ENCODE data around the gene ZNF41.

ZNF41 gene

DNA sequence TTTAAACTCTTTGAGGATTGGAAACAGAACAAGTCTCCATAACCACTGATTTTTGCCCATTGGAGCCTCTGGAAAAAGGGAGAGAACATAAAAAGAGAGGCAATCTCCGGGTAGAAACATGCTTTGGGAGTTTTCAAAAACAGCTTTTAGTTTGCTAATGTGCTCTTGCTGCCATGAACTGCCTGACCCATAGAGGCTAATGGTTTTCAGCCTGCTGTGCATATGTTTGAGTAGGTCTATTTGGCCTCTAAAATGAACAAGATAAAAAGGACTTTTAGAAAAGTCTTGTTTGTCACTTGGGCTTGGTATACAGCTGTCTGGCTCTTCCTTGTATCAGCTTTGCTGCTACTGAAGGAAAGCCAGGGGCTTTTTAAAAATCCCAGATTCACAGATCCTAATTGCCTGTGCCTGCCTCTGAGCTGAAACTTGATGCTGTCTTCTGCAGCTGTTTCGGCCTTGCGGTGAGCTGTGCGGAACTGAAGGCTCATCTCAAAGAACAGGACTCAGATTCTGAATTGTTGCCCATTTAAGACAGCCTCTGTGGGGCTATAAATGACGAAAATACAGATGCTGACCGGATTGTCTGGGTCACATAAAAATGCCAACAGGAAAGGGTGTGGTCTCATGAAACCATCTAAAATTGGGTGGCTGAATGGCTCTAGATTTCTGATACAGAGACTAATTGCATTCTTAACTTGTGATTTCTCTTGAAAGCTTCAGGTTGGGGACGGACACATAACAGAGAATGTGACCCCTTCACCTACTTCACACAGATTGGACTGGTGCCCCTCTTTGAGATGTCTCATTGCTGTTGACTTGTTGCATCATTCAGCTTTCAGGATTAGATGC, 18.4 kb upstream of the ZNF41 start:
- TF ChIP-seq SIN3A (IDR thresholded peaks at IDR 0.05; ENCODE audit: borderline replicate concordance, insufficient read depth, low read length) (no peak), POLR2AphosphoS5 (IDR thresholded peaks at IDR 0.05; ENCODE audit: low read depth, low read length) (no peak), FOXP2 (optimal IDR thresholded peaks at IDR 0.05; ENCODE audit: borderline replicate concordance, extremely low read depth, extremely low read length, insufficient read depth) (no peak), TAF1 (IDR thresholded peaks at IDR 0.05; ENCODE audit: borderline replicate concordance, insufficient read depth, low read length) (no peak)
- TF ChIP-seq, protein P1, sequence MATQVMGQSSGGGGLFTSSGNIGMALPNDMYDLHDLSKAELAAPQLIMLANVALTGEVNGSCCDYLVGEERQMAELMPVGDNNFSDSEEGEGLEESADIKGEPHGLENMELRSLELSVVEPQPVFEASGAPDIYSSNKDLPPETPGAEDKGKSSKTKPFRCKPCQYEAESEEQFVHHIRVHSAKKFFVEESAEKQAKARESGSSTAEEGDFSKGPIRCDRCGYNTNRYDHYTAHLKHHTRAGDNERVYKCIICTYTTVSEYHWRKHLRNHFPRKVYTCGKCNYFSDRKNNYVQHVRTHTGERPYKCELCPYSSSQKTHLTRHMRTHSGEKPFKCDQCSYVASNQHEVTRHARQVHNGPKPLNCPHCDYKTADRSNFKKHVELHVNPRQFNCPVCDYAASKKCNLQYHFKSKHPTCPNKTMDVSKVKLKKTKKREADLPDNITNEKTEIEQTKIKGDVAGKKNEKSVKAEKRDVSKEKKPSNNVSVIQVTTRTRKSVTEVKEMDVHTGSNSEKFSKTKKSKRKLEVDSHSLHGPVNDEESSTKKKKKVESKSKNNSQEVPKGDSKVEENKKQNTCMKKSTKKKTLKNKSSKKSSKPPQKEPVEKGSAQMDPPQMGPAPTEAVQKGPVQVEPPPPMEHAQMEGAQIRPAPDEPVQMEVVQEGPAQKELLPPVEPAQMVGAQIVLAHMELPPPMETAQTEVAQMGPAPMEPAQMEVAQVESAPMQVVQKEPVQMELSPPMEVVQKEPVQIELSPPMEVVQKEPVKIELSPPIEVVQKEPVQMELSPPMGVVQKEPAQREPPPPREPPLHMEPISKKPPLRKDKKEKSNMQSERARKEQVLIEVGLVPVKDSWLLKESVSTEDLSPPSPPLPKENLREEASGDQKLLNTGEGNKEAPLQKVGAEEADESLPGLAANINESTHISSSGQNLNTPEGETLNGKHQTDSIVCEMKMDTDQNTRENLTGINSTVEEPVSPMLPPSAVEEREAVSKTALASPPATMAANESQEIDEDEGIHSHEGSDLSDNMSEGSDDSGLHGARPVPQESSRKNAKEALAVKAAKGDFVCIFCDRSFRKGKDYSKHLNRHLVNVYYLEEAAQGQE (IDR thresholded peaks at IDR 0.05; ENCODE audit: insufficient read depth in 1 of 2, low read depth in 2 of 2, low read length in 2 of 2): no peak

DNA sequence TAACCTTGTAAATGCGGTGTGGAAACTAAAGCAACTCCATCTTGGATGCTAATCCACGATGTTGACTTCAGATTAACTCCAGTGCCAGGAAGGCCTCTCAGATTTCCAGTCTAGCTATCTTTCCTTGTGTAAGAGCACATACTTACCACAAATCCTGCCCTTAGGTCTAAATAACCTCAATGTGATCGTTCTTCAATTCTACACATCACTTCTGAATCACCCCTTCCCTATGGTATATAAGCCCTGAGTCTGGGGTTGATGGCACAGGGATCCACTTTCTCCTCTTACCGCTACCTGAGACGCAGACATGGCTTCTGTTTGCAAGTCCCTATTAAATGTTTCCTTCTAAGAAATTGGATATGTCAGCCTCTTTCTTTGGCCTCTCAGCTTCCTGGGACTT, 17.5 kb upstream of the ZNF41 start:
- no peak for TF ChIP-seq FOXP2 (optimal IDR thresholded peaks at IDR 0.05; ENCODE audit: borderline replicate concordance, extremely low read depth, extremely low read length, insufficient read depth)
- no peak for TF ChIP-seq POLR2AphosphoS5 (IDR thresholded peaks at IDR 0.05; ENCODE audit: low read depth, low read length)
- no peak for TF ChIP-seq SIN3A (IDR thresholded peaks at IDR 0.05; ENCODE audit: borderline replicate concordance, insufficient read depth, low read length)
- TF ChIP-seq, protein P1 (IDR thresholded peaks at IDR 0.05; ENCODE audit: insufficient read depth in 1 of 2, low read depth in 2 of 2, low read length in 2 of 2): no peak

DNA sequence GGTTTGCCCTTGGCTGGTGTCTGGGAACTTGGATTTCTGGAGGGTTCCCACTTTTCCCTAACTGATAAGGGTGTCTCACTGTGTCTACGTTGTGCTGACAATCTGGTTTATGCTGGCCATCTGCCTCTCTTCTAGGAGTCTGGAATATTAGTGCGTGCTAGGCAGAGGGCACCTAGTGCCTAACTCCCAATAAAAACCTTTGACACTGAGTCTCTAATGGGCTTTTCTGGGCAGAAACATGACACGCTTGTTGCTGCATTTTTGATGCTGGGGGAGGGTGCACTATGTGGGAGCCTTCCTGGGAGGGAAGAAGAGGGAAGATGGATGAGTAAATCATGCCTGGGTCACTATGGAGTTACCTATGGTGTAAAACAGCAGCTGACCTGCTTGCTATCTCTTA, 16.3 kb upstream of the ZNF41 start:
- TF ChIP-seq FOXP2 (optimal IDR thresholded peaks at IDR 0.05; ENCODE audit: borderline replicate concordance, extremely low read depth, extremely low read length, insufficient read depth) (no peak), POLR2AphosphoS5 (IDR thresholded peaks at IDR 0.05; ENCODE audit: low read depth, low read length) (no peak), SIN3A (IDR thresholded peaks at IDR 0.05; ENCODE audit: borderline replicate concordance, insufficient read depth, low read length) (no peak), TAF1 (IDR thresholded peaks at IDR 0.05; ENCODE audit: borderline replicate concordance, insufficient read depth, low read length) (no peak)
- TF ChIP-seq, protein P1 (IDR thresholded peaks at IDR 0.05; ENCODE audit: insufficient read depth in 1 of 2, low read depth in 2 of 2, low read length in 2 of 2): no peak

DNA sequence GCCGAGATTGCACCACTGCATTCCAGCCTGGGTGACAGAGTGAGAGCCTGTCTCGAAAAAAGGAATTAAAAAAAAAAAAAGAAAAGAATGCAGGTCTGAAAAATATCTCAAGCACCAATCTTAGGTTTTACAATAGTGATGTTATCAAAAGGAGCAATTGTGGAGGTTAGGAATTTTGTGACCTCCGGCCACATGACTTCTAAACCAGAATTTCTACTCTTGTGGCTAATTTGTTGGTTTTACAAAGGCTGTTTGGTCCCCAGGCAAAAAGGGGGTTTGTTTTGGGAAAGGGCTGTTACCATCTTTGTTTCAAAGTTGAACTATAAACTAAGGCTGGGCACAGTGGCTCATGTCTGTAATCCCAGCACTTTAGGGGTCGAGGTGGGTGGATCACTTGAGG, 15.4 kb upstream of the ZNF41 start:
- TF ChIP-seq POLR2AphosphoS5 (IDR thresholded peaks at IDR 0.05; ENCODE audit: low read depth, low read length) (no peak), SIN3A (IDR thresholded peaks at IDR 0.05; ENCODE audit: borderline replicate concordance, insufficient read depth, low read length) (no peak), TAF1 (IDR thresholded peaks at IDR 0.05; ENCODE audit: borderline replicate concordance, insufficient read depth, low read length) (no peak), FOXP2 (optimal IDR thresholded peaks at IDR 0.05; ENCODE audit: borderline replicate concordance, extremely low read depth, extremely low read length, insufficient read depth) (no peak)
- TF ChIP-seq, protein P1 (IDR thresholded peaks at IDR 0.05; ENCODE audit: insufficient read depth in 1 of 2, low read depth in 2 of 2, low read length in 2 of 2): no peak
